Keratinocyte (primary cell): Measurements from ENCODE around the gene ICOS. TPM values are rescaled to one million over a fixed set of nuclear protein-coding genes. Genes with fewer than 3 reads are reported as not detected.

Experiments
- DNase-seq: peaks from one replicate; pipeline ENCODE4 v3.0.0-alpha.2; 2011; ENCODE audit warnings: low read depth, missing footprints, low spot score
- FAIRE-seq: peaks from 2 replicates; lab custom pipeline; 2011; peaks lifted over from hg19 to GRCh38; lab: Jason Lieb, UNC
- H2AFZ ChIP-seq: 2 replicates; pipeline ENCODE4 v1.6.0; 2012; ENCODE audit warnings: low read length, control low read depth, inconsistent platforms; ENCODE audit not compliant: control insufficient read depth
- H3K27ac ChIP-seq: 2 replicates; pipeline ENCODE4 v1.5.1; 2011; ENCODE audit warnings: low read length; ENCODE audit not compliant: control insufficient read depth, insufficient read depth
- H3K27me3 ChIP-seq: 3 replicates; pipeline ENCODE4 v1.6.0; 2011; ENCODE audit warnings: low read length; ENCODE audit not compliant: control insufficient read depth, insufficient read depth; ENCODE audit errors: extremely low read depth
- H3K36me3 ChIP-seq, 2 experiments: 2 replicates in 1 of 2; 3 replicates in 1 of 2; pipeline ENCODE4 v1.5.1; 2011; ENCODE audit warnings: low read length in 2 of 2, mild to moderate bottlenecking in 1 of 2; ENCODE audit not compliant: control insufficient read depth in 2 of 2, insufficient read depth in 2 of 2; ENCODE audit errors: extremely low read depth in 1 of 2
- H3K4me1 ChIP-seq: 3 replicates; pipeline ENCODE4 v1.5.1; 2011; ENCODE audit warnings: low read length; ENCODE audit not compliant: control insufficient read depth, insufficient read depth; ENCODE audit errors: extremely low read depth
- H3K4me2 ChIP-seq: 3 replicates; pipeline ENCODE4 v1.6.0; 2011; ENCODE audit warnings: low read depth, low read length; ENCODE audit not compliant: control insufficient read depth, insufficient read depth; ENCODE audit errors: extremely low read depth
- H3K4me3 ChIP-seq, 3 experiments: fragments of 200-600 bp in 1 of 3; sonication (generic) in 1 of 3; 2 replicates in 2 of 3; 3 replicates in 1 of 3; pipeline ENCODE4 v1.5.1; 2011 to 2016; ENCODE audit warnings: low read length in 3 of 3, mild to moderate bottlenecking in 3 of 3, control low read depth in 2 of 3, inconsistent platforms in 1 of 3, low read depth in 1 of 3, mixed read lengths in 1 of 3, mixed run types in 1 of 3, moderate library complexity in 1 of 3; ENCODE audit not compliant: control insufficient read depth in 2 of 3, insufficient read depth in 2 of 3; ENCODE audit errors: extremely low read depth in 1 of 3
- H3K79me2 ChIP-seq: 2 replicates; pipeline ENCODE4 v1.6.0; 2012; ENCODE audit warnings: low read length; ENCODE audit not compliant: control insufficient read depth, insufficient read depth
- H3K9ac ChIP-seq: 3 replicates; pipeline ENCODE4 v1.6.0; 2011; ENCODE audit warnings: low read length; ENCODE audit not compliant: control insufficient read depth, insufficient read depth; ENCODE audit errors: extremely low read depth
- H3K9me1 ChIP-seq: 3 replicates; pipeline ENCODE4 v1.6.0; 2011; ENCODE audit warnings: low read length; ENCODE audit not compliant: control insufficient read depth, insufficient read depth; ENCODE audit errors: extremely low read depth
- H3K9me3 ChIP-seq: 2 replicates; pipeline ENCODE4 v1.5.1; 2012; ENCODE audit warnings: low read depth, low read length; ENCODE audit not compliant: control insufficient read depth
- H4K20me1 ChIP-seq: 3 replicates; pipeline ENCODE4 v1.6.0; 2011; ENCODE audit warnings: low read length; ENCODE audit not compliant: control insufficient read depth, insufficient read depth; ENCODE audit errors: extremely low read depth
- CTCF ChIP-seq, 3 experiments: IDR thresholded peaks in 1 of 3; conservative IDR thresholded peaks in 1 of 3; optimal IDR thresholded peaks in 1 of 3; 2 replicates in 2 of 3; 3 replicates in 1 of 3; pipeline versions ENCODE3 to v1.5.1; 2011; ENCODE audit warnings: low read length in 3 of 3, mild to moderate bottlenecking in 3 of 3, moderate library complexity in 2 of 3, control low read depth in 1 of 3, inconsistent platforms in 1 of 3; ENCODE audit not compliant: insufficient read depth in 2 of 3; ENCODE audit errors: extremely low read depth in 1 of 3
- EZH2 ChIP-seq: IDR thresholded peaks from one replicate; pipeline ENCODE4 v1.6.1; 2012; ENCODE audit warnings: inconsistent platforms, mild to moderate bottlenecking, low read length, moderate library complexity
- dilution Hi-C: fragments of 300-500 bp; cut with MboI; formaldehyde crosslinking; loops from one replicate; pipeline ENCODE4 v1.7.0; 2020; ENCODE audit warnings: low sequenced_read_pairs; ENCODE audit not compliant: extremely low pct_ligation_motif_present
- polyA plus RNA-seq, 5 experiments: library from polyadenylated mRNA; depleted of rRNA in 3 of 5; stranded (reverse) in 3 of 5; stranded (forward) in 1 of 5; unstranded in 1 of 5; fragments of >200 nt; gene quantifications; 1 replicate in 1 of 5; 2 replicates in 3 of 5; 3 replicates in 1 of 5; pipeline versions ENCODE4 v1.2.1 to v1.2.3, GENCODE V29; 2011 to 2012; ENCODE audit warnings: missing spikeins in 2 of 5, low read depth in 1 of 5, low replicate concordance in 1 of 5

ICOS gene
- polyA plus RNA-seq, 1 donor (not counting 4 experiments of a cell fraction or from before 2014, with no cell fraction given), result not detected

- Histone ChIP-seq H3K4me1 (peaks cover 7% of the 10 kb centered on the region), H3K27ac (no peak overlapping the region), H3K9me3 (no peaks in the 10 kb centered on the region), H3K79me2 (no peaks in the 10 kb centered on the region), H3K4me3 (no peak overlapping the region), H3K4me2 (no peak overlapping the region), H4K20me1 (no peaks in the 10 kb centered on the region), H2AFZ (no peak overlapping the region), H3K27me3 (no peaks in the 10 kb centered on the region), H3K9me1 (no peaks in the 10 kb centered on the region), H3K36me3 (no peaks in the 10 kb centered on the region), H3K9ac (no peak overlapping the region)
- DNase-seq (no peak), FAIRE-seq (no peak)
- dilution Hi-C loops, result no loop called here
- TF ChIP-seq EZH2 (no peak), CTCF (optimal IDR thresholded peaks at IDR 0.05 in 1 of 3, IDR thresholded peaks at IDR 0.05 in 1 of 3, conservative IDR thresholded peaks at IDR 0.05 in 1 of 3; ENCODE audit: extremely low read depth in 1 of 3, insufficient read depth in 2 of 3, low read length in 3 of 3) (no peak)
Observed at GRCh38 chr2:203936949-203937348, 386 bp downstream of the ICOS start.

GRCh38 chr2:203937788-203938187 is 1.2 kb downstream of the ICOS start:
- Histone ChIP-seq H3K9me3 (no peaks in the 10 kb centered on the region), H3K9me1 (no peaks in the 10 kb centered on the region), H3K4me3 (no peak overlapping the region), H2AFZ (no peak overlapping the region), H3K79me2 (no peaks in the 10 kb centered on the region), H3K4me2 (no peak overlapping the region), H3K4me1 (peaks cover 7% of the 10 kb centered on the region), H3K27ac (no peak overlapping the region), H3K9ac (no peak overlapping the region), H3K27me3 (no peaks in the 10 kb centered on the region), H3K36me3 (no peaks in the 10 kb centered on the region), H4K20me1 (no peaks in the 10 kb centered on the region)
- DNase-seq, result no peak
- no peak for TF ChIP-seq CTCF (optimal IDR thresholded peaks at IDR 0.05 in 1 of 3, IDR thresholded peaks at IDR 0.05 in 1 of 3, conservative IDR thresholded peaks at IDR 0.05 in 1 of 3; ENCODE audit: extremely low read depth in 1 of 3, insufficient read depth in 2 of 3, low read length in 3 of 3)
- TF ChIP-seq EZH2, result no peak
- no peak for FAIRE-seq
- dilution Hi-C loops, result no loop called here
